DOHH2 (cell line): Measurements from ENCODE around the gene SUSD1.

Experiments
- H3F3A ChIP-seq: fragments of 200-600 bp; sonication (generic), shearing (Covaris generic); 2 replicates; pipeline ENCODE4 v1.6.0; 2016; ENCODE audit warnings: antibody characterized with exemption, mild to moderate bottlenecking; ENCODE audit not compliant: control insufficient read depth, insufficient read depth
- H3K27ac ChIP-seq: fragments of 200-600 bp; sonication (generic); 2 replicates; pipeline ENCODE4 v1.5.1; 2014; ENCODE audit warnings: low read depth, mild to moderate bottlenecking, low read length, moderate library complexity
- H3K27me3 ChIP-seq: fragments of 200-600 bp; sonication (generic); 2 replicates; pipeline ENCODE4 v1.6.1; 2014; ENCODE audit warnings: mild to moderate bottlenecking, low read length, mixed read lengths; ENCODE audit not compliant: control insufficient read depth
- H3K36me3 ChIP-seq: fragments of 200-600 bp; sonication (generic); 2 replicates; pipeline ENCODE4 v1.6.1; 2014; ENCODE audit warnings: mild to moderate bottlenecking, low read length, moderate library complexity, mixed read lengths; ENCODE audit not compliant: control insufficient read depth
- H3K4me1 ChIP-seq: fragments of 200-600 bp; sonication (generic); 2 replicates; pipeline ENCODE4 v1.6.1; 2014; ENCODE audit warnings: mild to moderate bottlenecking, low read length, mixed read lengths; ENCODE audit not compliant: control insufficient read depth
- H3K4me2 ChIP-seq: fragments of 200-600 bp; sonication (generic); 2 replicates; pipeline ENCODE4 v1.6.0; 2014; ENCODE audit warnings: mild to moderate bottlenecking, low read length, moderate library complexity
- H3K4me3 ChIP-seq: fragments of 200-600 bp; sonication (generic); 2 replicates; pipeline ENCODE4 v1.5.1; 2014; ENCODE audit warnings: mild to moderate bottlenecking, low read length, mixed read lengths
- H3K79me2 ChIP-seq: fragments of 200-600 bp; sonication (generic); 2 replicates; pipeline ENCODE4 v1.6.1; 2014; ENCODE audit warnings: mild to moderate bottlenecking, low read length, mixed read lengths; ENCODE audit not compliant: control insufficient read depth
- H3K9me2 ChIP-seq: fragments of 200-600 bp; sonication (generic); replicated peaks from 2 replicates; pipeline ENCODE4 v1.6.1; 2014; ENCODE audit warnings: mild to moderate bottlenecking, low read length, mixed read lengths; ENCODE audit not compliant: control insufficient read depth
- H3K9me3 ChIP-seq: fragments of 200-600 bp; sonication (generic); 2 replicates; pipeline ENCODE4 v1.6.1; 2014; ENCODE audit warnings: antibody characterized with exemption, low read length, mixed read lengths; ENCODE audit not compliant: control insufficient read depth, insufficient read depth
- H4K20me1 ChIP-seq: fragments of 200-600 bp; sonication (generic); 2 replicates; pipeline ENCODE4 v1.6.0; 2014; ENCODE audit warnings: low read depth, mild to moderate bottlenecking, antibody characterized with exemption, low read length, moderate library complexity; ENCODE audit not compliant: control insufficient read depth, insufficient read depth
- CTCF ChIP-seq: fragments of 200-600 bp; sonication (generic); IDR thresholded peaks from one replicate; pipeline ENCODE4 v1.5.1; 2014; ENCODE audit warnings: antibody characterized with exemption, mild to moderate bottlenecking, low read depth, low read length; ENCODE audit not compliant: poor library complexity, severe bottlenecking
- EZH2phosphoT487 ChIP-seq: fragments of 200-600 bp; sonication (generic); IDR thresholded peaks from 2 replicates; pipeline ENCODE4 v1.6.1; 2017; ENCODE audit warnings: borderline replicate concordance, mild to moderate bottlenecking, antibody characterized with exemption, low read length, moderate library complexity, mixed read lengths

Gene SUSD1

GRCh38 chr9:111992523-111992922, 182.6 kb downstream of the SUSD1 start:
- Histone ChIP-seq H3K36me3 (no peaks in the 10 kb centered on the region), H4K20me1 (no peaks in the 10 kb centered on the region), H3K9me3 (peaks cover 9% of the 10 kb centered on the region), H3F3A (peaks cover 9% of the 10 kb centered on the region; the same call in 1 of the 2 replicates), H3K27ac (no peak overlapping the region), H3K27me3 (no peaks in the 10 kb centered on the region), H3K4me1 (peaks cover 29% of the 10 kb centered on the region), H3K9me2 (no peaks in the 10 kb centered on the region), H3K79me2 (no peaks in the 10 kb centered on the region), H3K4me3 (no peak overlapping the region), H3K4me2 (peak overlapping the region; percentile 52)
- TF ChIP-seq CTCF (no peak), EZH2phosphoT487 (no peak)

DNA sequence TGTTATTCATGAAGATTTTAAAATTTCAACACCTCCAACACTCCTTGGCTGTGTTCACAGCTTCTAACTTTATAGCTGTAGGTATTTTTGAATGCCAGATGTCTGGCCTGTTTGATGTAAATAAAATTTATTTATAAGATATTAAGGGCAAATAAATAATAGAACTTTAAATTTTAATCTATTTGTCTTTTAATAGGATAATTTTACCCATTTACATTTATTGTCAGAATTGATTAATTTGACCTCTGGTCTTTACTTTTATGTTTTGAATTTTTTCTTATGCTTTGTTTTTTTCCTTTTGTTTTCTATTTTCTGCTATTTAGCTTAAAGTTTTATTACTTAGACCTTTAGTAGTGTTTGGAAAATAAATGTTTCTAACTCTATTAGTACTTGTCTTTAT, 183.9 kb downstream of the SUSD1 start:
- Histone ChIP-seq H3K9me3 (peaks cover 9% of the 10 kb centered on the region), H3K27ac (no peak overlapping the region), H3K4me1 (peaks cover 41% of the 10 kb centered on the region), H3K36me3 (no peaks in the 10 kb centered on the region), H3K9me2 (no peaks in the 10 kb centered on the region), H3K4me2 (no peak overlapping the region), H3K27me3 (no peaks in the 10 kb centered on the region), H4K20me1 (no peaks in the 10 kb centered on the region), H3K4me3 (no peak overlapping the region), H3K79me2 (no peaks in the 10 kb centered on the region), H3F3A (peaks cover 6% of the 10 kb centered on the region; the same call in 1 of the 2 replicates)
- TF ChIP-seq EZH2phosphoT487, result no peak
- no peak for TF ChIP-seq CTCF
